ENCODE data around the gene LIFR.

Gene LIFR

GRCh38 chr5:38462976-38463633 is 93.3 kb downstream of the LIFR start:
- Histone ChIP-seq H3K79me2 (ENCODE audit: insufficient read depth, low read length) (no peaks in the 10 kb centered on the region), H4K20me1 (ENCODE audit: insufficient read depth, low read length, poor library complexity, severe bottlenecking) (no peaks in the 10 kb centered on the region), H3K4me2 (ENCODE audit: low read depth, low read length, poor library complexity, severe bottlenecking) (no peak overlapping the region), H3K9me3 (ENCODE audit: insufficient read depth, low read depth, low read length) (no peaks in the 10 kb centered on the region), H3K9ac (ENCODE audit: low read depth, low read length, poor library complexity, severe bottlenecking) (no peak overlapping the region), H3K4me3 (ENCODE audit: low read length, poor library complexity, severe bottlenecking) (no peak overlapping the region), H3K4me1 (ENCODE audit: insufficient read depth, low read length, poor library complexity, severe bottlenecking) (no peaks in the 10 kb centered on the region), H3K27me3 (ENCODE audit: insufficient read depth, low read length, poor library complexity, severe bottlenecking) (peaks cover 84% of the 10 kb centered on the region), H2AFZ (ENCODE audit: low read length) (no peak overlapping the region), H3K36me3 (ENCODE audit: insufficient read depth, low read length) (no peaks in the 10 kb centered on the region), H3K9me2 (replicated peaks; ENCODE audit: low read depth, low read length) (no peaks in the 10 kb centered on the region), H3F3A (ENCODE audit: low read depth) (no peaks in the 10 kb centered on the region)
- no peak for TF ChIP-seq CTCF (conservative IDR thresholded peaks at IDR 0.05; ENCODE audit: low read length)
- no peak for TF ChIP-seq EZH2phosphoT487 (IDR thresholded peaks at IDR 0.05; ENCODE audit: borderline replicate concordance)

GRCh38 chr5:38458174-38458573 is 98.3 kb downstream of the LIFR start:
- no peak overlapping the region for H3K4me2 ChIP-seq (ENCODE audit: low read depth, low read length, poor library complexity, severe bottlenecking)
- TF ChIP-seq EZH2phosphoT487 (IDR thresholded peaks at IDR 0.05; ENCODE audit: borderline replicate concordance), result no peak
- no peak for TF ChIP-seq CTCF (conservative IDR thresholded peaks at IDR 0.05; ENCODE audit: low read length)
- no peaks in the 10 kb centered on the region for H3K9me2 ChIP-seq (replicated peaks; ENCODE audit: low read depth, low read length)
- no peaks in the 10 kb centered on the region for H3K9me3 ChIP-seq (ENCODE audit: insufficient read depth, low read depth, low read length)
- no peaks in the 10 kb centered on the region for H3F3A ChIP-seq (ENCODE audit: low read depth)
- no peaks in the 10 kb centered on the region for H4K20me1 ChIP-seq (ENCODE audit: insufficient read depth, low read length, poor library complexity, severe bottlenecking)
- peaks cover 91% of the 10 kb centered on the region for H3K27me3 ChIP-seq (ENCODE audit: insufficient read depth, low read length, poor library complexity, severe bottlenecking)
- no peak overlapping the region for H3K9ac ChIP-seq (ENCODE audit: low read depth, low read length, poor library complexity, severe bottlenecking)
- no peaks in the 10 kb centered on the region for H3K79me2 ChIP-seq (ENCODE audit: insufficient read depth, low read length)
- H2AFZ ChIP-seq (ENCODE audit: low read length), result no peak overlapping the region
- peaks cover 4% of the 10 kb centered on the region for H3K4me1 ChIP-seq (ENCODE audit: insufficient read depth, low read length, poor library complexity, severe bottlenecking)
- no peaks in the 10 kb centered on the region for H3K36me3 ChIP-seq (ENCODE audit: insufficient read depth, low read length)
- H3K4me3 ChIP-seq (ENCODE audit: low read length, poor library complexity, severe bottlenecking), result no peak overlapping the region

- H4K20me1 ChIP-seq (ENCODE audit: insufficient read depth, low read length, poor library complexity, severe bottlenecking), result no peaks in the 10 kb centered on the region
- no peak overlapping the region for H3K4me3 ChIP-seq (ENCODE audit: low read length, poor library complexity, severe bottlenecking)
- no peak overlapping the region for H2AFZ ChIP-seq (ENCODE audit: low read length)
- H3F3A ChIP-seq (ENCODE audit: low read depth), result no peaks in the 10 kb centered on the region
- H3K4me1 ChIP-seq (ENCODE audit: insufficient read depth, low read length, poor library complexity, severe bottlenecking), result peaks cover 4% of the 10 kb centered on the region
- no peak for TF ChIP-seq EZH2phosphoT487 (IDR thresholded peaks at IDR 0.05; ENCODE audit: borderline replicate concordance)
- no peak for TF ChIP-seq CTCF (conservative IDR thresholded peaks at IDR 0.05; ENCODE audit: low read length)
- H3K9me2 ChIP-seq (replicated peaks; ENCODE audit: low read depth, low read length), result no peaks in the 10 kb centered on the region
- no peak overlapping the region for H3K9ac ChIP-seq (ENCODE audit: low read depth, low read length, poor library complexity, severe bottlenecking)
- no peak overlapping the region for H3K4me2 ChIP-seq (ENCODE audit: low read depth, low read length, poor library complexity, severe bottlenecking)
- no peaks in the 10 kb centered on the region for H3K36me3 ChIP-seq (ENCODE audit: insufficient read depth, low read length)
- no peaks in the 10 kb centered on the region for H3K9me3 ChIP-seq (ENCODE audit: insufficient read depth, low read depth, low read length)
- H3K27me3 ChIP-seq (ENCODE audit: insufficient read depth, low read length, poor library complexity, severe bottlenecking), result peaks cover 92% of the 10 kb centered on the region
- no peaks in the 10 kb centered on the region for H3K79me2 ChIP-seq (ENCODE audit: insufficient read depth, low read length)
Observed at GRCh38 chr5:38456657-38457399, 99.6 kb downstream of the LIFR start.

All from Loucy (cell line).